Vagina (tissue), 2 donors: ENCODE measurements around the gene SDC3.

Experiments used
- POLR2A ChIP-seq, 2 donors: fragments of 450-650 bp; IDR thresholded peaks; one replicate each; pipeline ENCODE4 v1.6.1; 2017; ENCODE audit warnings: antibody characterized with exemption in 2 of 2, mild to moderate bottlenecking in 2 of 2, moderate library complexity in 2 of 2
- TF ChIP-seq, protein P1 (sequence below), 3 experiments: fragments of 450-650 bp in 2 of 3; fragments of 200-600 bp in 1 of 3; sonication (generic) in 1 of 3; IDR thresholded peaks; one replicate each; pipeline ENCODE4 v1.5.1; 2017 to 2019; ENCODE audit warnings: antibody characterized with exemption in 3 of 3, mild to moderate bottlenecking in 2 of 3, moderate library complexity in 2 of 3

DNA sequence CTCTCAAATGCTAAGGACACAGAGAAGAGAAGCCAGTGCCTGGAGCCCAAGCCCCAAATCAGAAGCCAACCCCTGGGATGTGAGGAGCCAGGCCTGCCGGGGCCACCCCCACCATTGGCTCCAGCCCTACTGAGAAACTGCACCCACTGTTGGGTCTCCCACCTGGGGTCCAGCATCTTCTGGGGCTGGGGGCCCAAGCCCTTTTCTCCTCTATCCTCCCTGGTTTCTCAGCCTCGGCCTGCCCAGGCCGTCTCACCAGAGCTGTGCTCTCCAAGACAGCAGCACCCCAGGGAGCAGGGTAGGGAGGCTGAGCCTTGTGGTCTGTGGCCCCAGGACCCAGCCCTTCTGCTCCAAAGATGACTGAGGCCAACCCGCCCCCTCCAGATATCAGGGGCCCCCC is 37.9 kb downstream of the SDC3 start:
- TF ChIP-seq, protein P1, sequence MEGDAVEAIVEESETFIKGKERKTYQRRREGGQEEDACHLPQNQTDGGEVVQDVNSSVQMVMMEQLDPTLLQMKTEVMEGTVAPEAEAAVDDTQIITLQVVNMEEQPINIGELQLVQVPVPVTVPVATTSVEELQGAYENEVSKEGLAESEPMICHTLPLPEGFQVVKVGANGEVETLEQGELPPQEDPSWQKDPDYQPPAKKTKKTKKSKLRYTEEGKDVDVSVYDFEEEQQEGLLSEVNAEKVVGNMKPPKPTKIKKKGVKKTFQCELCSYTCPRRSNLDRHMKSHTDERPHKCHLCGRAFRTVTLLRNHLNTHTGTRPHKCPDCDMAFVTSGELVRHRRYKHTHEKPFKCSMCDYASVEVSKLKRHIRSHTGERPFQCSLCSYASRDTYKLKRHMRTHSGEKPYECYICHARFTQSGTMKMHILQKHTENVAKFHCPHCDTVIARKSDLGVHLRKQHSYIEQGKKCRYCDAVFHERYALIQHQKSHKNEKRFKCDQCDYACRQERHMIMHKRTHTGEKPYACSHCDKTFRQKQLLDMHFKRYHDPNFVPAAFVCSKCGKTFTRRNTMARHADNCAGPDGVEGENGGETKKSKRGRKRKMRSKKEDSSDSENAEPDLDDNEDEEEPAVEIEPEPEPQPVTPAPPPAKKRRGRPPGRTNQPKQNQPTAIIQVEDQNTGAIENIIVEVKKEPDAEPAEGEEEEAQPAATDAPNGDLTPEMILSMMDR (IDR thresholded peaks at IDR 0.05) = no peak
- no peak for TF ChIP-seq POLR2A (IDR thresholded peaks at IDR 0.05)
